ENCODE results near the gene LRP11. TPM values are rescaled to one million over a fixed set of nuclear protein-coding genes. Genes with fewer than 3 reads are reported as not detected.

Gene LRP11
- total and polyA plus RNA-seq, 8 donors, result 5.4 to 22.2 (median 15.2) TPM

- 82 to 83% methylated on average over 6 of the region's 6 CpGs for WGBS, 2 donors
- TF ChIP-seq, protein P1, sequence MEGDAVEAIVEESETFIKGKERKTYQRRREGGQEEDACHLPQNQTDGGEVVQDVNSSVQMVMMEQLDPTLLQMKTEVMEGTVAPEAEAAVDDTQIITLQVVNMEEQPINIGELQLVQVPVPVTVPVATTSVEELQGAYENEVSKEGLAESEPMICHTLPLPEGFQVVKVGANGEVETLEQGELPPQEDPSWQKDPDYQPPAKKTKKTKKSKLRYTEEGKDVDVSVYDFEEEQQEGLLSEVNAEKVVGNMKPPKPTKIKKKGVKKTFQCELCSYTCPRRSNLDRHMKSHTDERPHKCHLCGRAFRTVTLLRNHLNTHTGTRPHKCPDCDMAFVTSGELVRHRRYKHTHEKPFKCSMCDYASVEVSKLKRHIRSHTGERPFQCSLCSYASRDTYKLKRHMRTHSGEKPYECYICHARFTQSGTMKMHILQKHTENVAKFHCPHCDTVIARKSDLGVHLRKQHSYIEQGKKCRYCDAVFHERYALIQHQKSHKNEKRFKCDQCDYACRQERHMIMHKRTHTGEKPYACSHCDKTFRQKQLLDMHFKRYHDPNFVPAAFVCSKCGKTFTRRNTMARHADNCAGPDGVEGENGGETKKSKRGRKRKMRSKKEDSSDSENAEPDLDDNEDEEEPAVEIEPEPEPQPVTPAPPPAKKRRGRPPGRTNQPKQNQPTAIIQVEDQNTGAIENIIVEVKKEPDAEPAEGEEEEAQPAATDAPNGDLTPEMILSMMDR (IDR thresholded peaks at IDR 0.05), result no peak
Measured at GRCh38 chr6:149901444-149902140, 37.4 kb upstream of the LRP11 start.

GRCh38 chr6:149900620-149901443, 36.7 kb upstream of the LRP11 start:
- ATAC-seq, result no peak
- no peak for FAIRE-seq

More at GRCh38 chr6:149901444-149902140, 37.4 kb upstream of the LRP11 start:
- Histone ChIP-seq H3K9me3 (no peaks in the 10 kb centered on the region), H3K27ac (no peak overlapping the region), H3K27me3 (no peaks in the 10 kb centered on the region), H3K4me1 (no peaks in the 10 kb centered on the region), H3K36me3 (no peaks in the 10 kb centered on the region), H3K4me3 (no peak overlapping the region)
- intact Hi-C loops (cut with DNase I), result no loop called here
- DNase-seq (no peak), ATAC-seq (no peak), FAIRE-seq (no peak)

GRCh38 chr6:149899926-149900619, 35.9 kb upstream of the LRP11 start:
- intact Hi-C loops (cut with DNase I), result no loop called here
- Histone ChIP-seq H3K27me3 (no peaks in the 10 kb centered on the region), H3K27ac (no peak overlapping the region), H3K9me3 (no peaks in the 10 kb centered on the region), H3K36me3 (no peaks in the 10 kb centered on the region), H3K4me3 (no peak overlapping the region), H3K4me1 (peaks cover under 1 to 6% (median 5%) of the 10 kb centered on the region in 3 donors)
- TF ChIP-seq, protein P1 (IDR thresholded peaks at IDR 0.05), result no peak
- DNase-seq (no peak), FAIRE-seq (no peak), ATAC-seq (no peak)
- 82 to 84% methylated on average over 7 of the region's 7 CpGs for WGBS, 2 donors

More at GRCh38 chr6:149900620-149901443, 36.7 kb upstream of the LRP11 start:
- no peaks in the 10 kb centered on the region for H3K9me3 ChIP-seq
- H3K27me3 ChIP-seq, result no peaks in the 10 kb centered on the region
- WGBS, 2 donors, result 79 to 82% methylated on average over 11 of the region's 11 CpGs
- H3K4me3 ChIP-seq, result no peak overlapping the region
- no peak overlapping the region for H3K27ac ChIP-seq
- intact Hi-C loops (cut with DNase I), result no loop called here
- peaks cover 0 to under 1% (median 0%) of the 10 kb centered on the region in 3 donors for H3K4me1 ChIP-seq
- H3K36me3 ChIP-seq, result no peaks in the 10 kb centered on the region
- no peak for DNase-seq
- TF ChIP-seq, protein P1 (IDR thresholded peaks at IDR 0.05), result no peak

GRCh38 chr6:149899486-149899885, 35.3 kb upstream of the LRP11 start:
- H3K4me1 ChIP-seq, result peaks cover 3 to 6% (median 5%) of the 10 kb centered on the region in 3 donors
- H3K4me3 ChIP-seq, result no peak overlapping the region
- DNase-seq (no peak), ATAC-seq (no peak), FAIRE-seq (no peak)
- no peak overlapping the region for H3K27ac ChIP-seq
- 92 to 93% methylated on average over 6 of the region's 6 CpGs for WGBS, 2 donors
- intact Hi-C loops (cut with DNase I), result no loop called here
- no peaks in the 10 kb centered on the region for H3K9me3 ChIP-seq
- H3K27me3 ChIP-seq, result no peaks in the 10 kb centered on the region
- H3K36me3 ChIP-seq, result no peaks in the 10 kb centered on the region
- TF ChIP-seq, protein P1 (IDR thresholded peaks at IDR 0.05), result no peak

All from pancreas (tissue), 10 donors.